ENCODE results near the gene PAK6.

PAK6 gene

GRCh38 chr15:40238532-40239403, at the start of gene PAK6:
PAK6 (plus strand) TSS chr15:40239063; CDS start chr15:40264786, 25,723 bp downstream.
- DNase-seq: no peak

- DNase-seq: no peak
Observed at GRCh38 chr15:40190591-40190990, 48.3 kb upstream of the PAK6 start.

- DNase-seq: no peak
Observed at GRCh38 chr15:40192942-40193341, 45.9 kb upstream of the PAK6 start.

GRCh38 chr15:40197434-40197833, 41.4 kb upstream of the PAK6 start:
- no peak for DNase-seq

GRCh38 chr15:40198355-40199085, 40.3 kb upstream of the PAK6 start:
- no peak for DNase-seq

GRCh38 chr15:40204100-40204499, 34.8 kb upstream of the PAK6 start:
- DNase-seq: no peak

GRCh38 chr15:40217166-40217824, 21.6 kb upstream of the PAK6 start:
- DNase-seq: no peak

GRCh38 chr15:40219801-40220200, 19.1 kb upstream of the PAK6 start:
- DNase-seq: no peak

- DNase-seq: no peak
Observed at GRCh38 chr15:40222131-40222530, 16.7 kb upstream of the PAK6 start.

GRCh38 chr15:40226736-40227135, 12.1 kb upstream of the PAK6 start:
- no peak for DNase-seq

- DNase-seq: no peak
Observed at GRCh38 chr15:40229316-40229715, 9.5 kb upstream of the PAK6 start.

- no peak for DNase-seq
Observed at GRCh38 chr15:40229956-40230355, 8.9 kb upstream of the PAK6 start.

GRCh38 chr15:40232625-40233070, 6.2 kb upstream of the PAK6 start:
- DNase-seq: no peak

GRCh38 chr15:40233727-40234577, 4.9 kb upstream of the PAK6 start:
- no peak for DNase-seq

GRCh38 chr15:40234783-40235182, 4.1 kb upstream of the PAK6 start:
- DNase-seq: no peak

GRCh38 chr15:40235201-40235885, 3.5 kb upstream of the PAK6 start:
- peak; percentile 51 for DNase-seq

- DNase-seq: no peak
Observed at GRCh38 chr15:40239404-40239692, 485 bp downstream of the PAK6 start.

GRCh38 chr15:40239693-40240618, 1.1 kb downstream of the PAK6 start:
- DNase-seq: no peak

GRCh38 chr15:40240619-40241221, 1.9 kb downstream of the PAK6 start:
- DNase-seq: no peak

Measured in SIG-M5 (cell line).